HG03045 (cell line): ENCODE data around the gene GPR107.

ENCODE experiments used
- ATAC-seq: cut with Tn5 transposase; IDR thresholded peaks from one replicate; pipeline ENCODE4 v1.9.1; 2021; ENCODE audit warnings: mild to moderate bottlenecking, moderate library complexity; ENCODE audit not compliant: unreplicated experiment

Gene GPR107

GRCh38 chr9:130128733-130129431 is 75.2 kb downstream of the GPR107 start:
- ATAC-seq, result no peak

GRCh38 chr9:130129432-130130061 is 75.8 kb downstream of the GPR107 start:
- no peak for ATAC-seq

GRCh38 chr9:130132746-130133145 is 79.0 kb downstream of the GPR107 start:
- no peak for ATAC-seq

- no peak for ATAC-seq
These were observed 83.5 kb downstream of the GPR107 start for GRCh38 chr9:130137081-130137640.

GRCh38 chr9:130137641-130138081 is 84.0 kb downstream of the GPR107 start:
- ATAC-seq, result no peak

- no peak for ATAC-seq
These were observed 84.5 kb downstream of the GPR107 start for GRCh38 chr9:130138171-130138653.

- no peak for ATAC-seq
These were observed 85.1 kb downstream of the GPR107 start for GRCh38 chr9:130138791-130139190.

GRCh38 chr9:130139251-130139650 is 85.5 kb downstream of the GPR107 start:
- no peak for ATAC-seq

GRCh38 chr9:130140706-130141105 is 87.0 kb downstream of the GPR107 start:
- no peak for ATAC-seq

- no peak for ATAC-seq
These were observed 88.3 kb downstream of the GPR107 start for GRCh38 chr9:130142056-130142455.

GRCh38 chr9:130142641-130143040 is 88.9 kb downstream of the GPR107 start:
- no peak for ATAC-seq

GRCh38 chr9:130143279-130143893 is 89.7 kb downstream of the GPR107 start:
- no peak for ATAC-seq

GRCh38 chr9:130143958-130144366 is 90.3 kb downstream of the GPR107 start:
- no peak for ATAC-seq

- no peak for ATAC-seq
These were observed 91.0 kb downstream of the GPR107 start for GRCh38 chr9:130144703-130145102.

GRCh38 chr9:130145658-130146057 is 92.0 kb downstream of the GPR107 start:
- no peak for ATAC-seq

GRCh38 chr9:130147198-130147597 is 93.5 kb downstream of the GPR107 start:
- no peak for ATAC-seq

GRCh38 chr9:130147910-130148309 is 94.2 kb downstream of the GPR107 start:
- no peak for ATAC-seq

- ATAC-seq, result no peak
These were observed 95.3 kb downstream of the GPR107 start for GRCh38 chr9:130149031-130149430.

GRCh38 chr9:130149654-130150286 is 96.1 kb downstream of the GPR107 start:
- no peak for ATAC-seq

GRCh38 chr9:130150779-130151382 is 97.2 kb downstream of the GPR107 start:
- no peak for ATAC-seq

- ATAC-seq, result no peak
These were observed 101.1 kb downstream of the GPR107 start for GRCh38 chr9:130154816-130155215.
